ENCODE data around the gene SIDT2. TPM values are rescaled to one million over a fixed set of nuclear protein-coding genes. Genes with fewer than 3 reads are reported as not detected.
A peak's percentile ranks its signal among the peaks of the same experiment; 100 is the strongest.
"Not testable (repeated sequence)": the region's sequence is repeated elsewhere in the genome, so short reads cannot be mapped to it uniquely, and the experiment has no call there.

SIDT2 gene
- total RNA-seq, 1 donor from 2014 or later = 3.2 TPM

- FAIRE-seq = no peak
- DNase-seq (ENCODE audit: low read depth) = no peak
- Histone ChIP-seq H3K27me3 (ENCODE audit: control insufficient read depth, insufficient read depth, low read length) (no peaks in the 10 kb centered on the region), H3K4me3 (ENCODE audit: low read depth, low read length) (no peak overlapping the region), H3K36me3 (ENCODE audit: control insufficient read depth, insufficient read depth, low read length) (peaks cover 6% of the 10 kb centered on the region)
- no peak for TF ChIP-seq CTCF (IDR thresholded peaks at IDR 0.05; ENCODE audit: insufficient read depth, low read length, severe bottlenecking)
Observed at GRCh38 chr11:117205211-117205818, 26.8 kb downstream of the SIDT2 start.

GRCh38 chr11:117206111-117206510 lies 27.6 kb downstream of the SIDT2 start:
- H3K4me3 ChIP-seq (ENCODE audit: low read depth, low read length); H3K36me3 ChIP-seq (ENCODE audit: control insufficient read depth, insufficient read depth, low read length); H3K27me3 ChIP-seq (ENCODE audit: control insufficient read depth, insufficient read depth, low read length); FAIRE-seq; DNase-seq (ENCODE audit: low read depth): not testable (repeated sequence)

- FAIRE-seq; DNase-seq (ENCODE audit: low read depth); H3K27me3 ChIP-seq (ENCODE audit: control insufficient read depth, insufficient read depth, low read length); H3K36me3 ChIP-seq (ENCODE audit: control insufficient read depth, insufficient read depth, low read length); H3K4me3 ChIP-seq (ENCODE audit: low read depth, low read length): not testable (repeated sequence)
Observed at GRCh38 chr11:117206859-117207258, 28.3 kb downstream of the SIDT2 start.

- peak; percentile 98 for FAIRE-seq
- not testable (repeated sequence) for H3K4me3 ChIP-seq (ENCODE audit: low read depth, low read length); DNase-seq (ENCODE audit: low read depth); H3K27me3 ChIP-seq (ENCODE audit: control insufficient read depth, insufficient read depth, low read length); H3K36me3 ChIP-seq (ENCODE audit: control insufficient read depth, insufficient read depth, low read length)
Observed at GRCh38 chr11:117207481-117207880, 28.9 kb downstream of the SIDT2 start.

GRCh38 chr11:117208710-117209109 lies 30.2 kb downstream of the SIDT2 start:
- H3K27me3 ChIP-seq (ENCODE audit: control insufficient read depth, insufficient read depth, low read length); H3K4me3 ChIP-seq (ENCODE audit: low read depth, low read length); DNase-seq (ENCODE audit: low read depth); FAIRE-seq; H3K36me3 ChIP-seq (ENCODE audit: control insufficient read depth, insufficient read depth, low read length): not testable (repeated sequence)

GRCh38 chr11:117209351-117210125 lies 31.0 kb downstream of the SIDT2 start:
- not testable (repeated sequence) for H3K36me3 ChIP-seq (ENCODE audit: control insufficient read depth, insufficient read depth, low read length); H3K4me3 ChIP-seq (ENCODE audit: low read depth, low read length); H3K27me3 ChIP-seq (ENCODE audit: control insufficient read depth, insufficient read depth, low read length); FAIRE-seq
- DNase-seq (ENCODE audit: low read depth) = peak; percentile 10

GRCh38 chr11:117210620-117211019 lies 32.1 kb downstream of the SIDT2 start:
- FAIRE-seq (no peak), DNase-seq (ENCODE audit: low read depth) (no peak)
- H3K27me3 ChIP-seq (ENCODE audit: control insufficient read depth, insufficient read depth, low read length) = no peaks in the 10 kb centered on the region
- no peak overlapping the region for H3K4me3 ChIP-seq (ENCODE audit: low read depth, low read length)
- TF ChIP-seq CTCF (IDR thresholded peaks at IDR 0.05; ENCODE audit: insufficient read depth, low read length, severe bottlenecking) = no peak
- H3K36me3 ChIP-seq (ENCODE audit: control insufficient read depth, insufficient read depth, low read length) = peaks cover 3% of the 10 kb centered on the region

GRCh38 chr11:117212697-117213355 lies 34.3 kb downstream of the SIDT2 start:
- Histone ChIP-seq H3K36me3 (ENCODE audit: control insufficient read depth, insufficient read depth, low read length) (peaks cover 11% of the 10 kb centered on the region), H3K4me3 (ENCODE audit: low read depth, low read length) (no peak overlapping the region), H3K27me3 (ENCODE audit: control insufficient read depth, insufficient read depth, low read length) (no peaks in the 10 kb centered on the region)
- no peak for FAIRE-seq
- no peak for TF ChIP-seq CTCF (IDR thresholded peaks at IDR 0.05; ENCODE audit: insufficient read depth, low read length, severe bottlenecking)
- no peak for DNase-seq (ENCODE audit: low read depth)

All from bronchial epithelial cell (primary cell).